Activated CD4-positive, alpha-beta T cell treated with anti-CD3 and anti-CD28 coated beads, Interleukin-2, Interleukin-4, amounts not matched to agents 100 ng/mL and 50 ng/mL, durations not matched to agents 16 hours and 8 hours (primary cell): ENCODE measurements around the gene EML1.
A peak's percentile ranks its signal among the peaks of the same experiment; 100 is the strongest.
"Not testable (repeated sequence)": the region's sequence is repeated elsewhere in the genome, so short reads cannot be mapped to it uniquely, and the experiment has no call there.

ENCODE experiments used
- DNase-seq: peaks from one replicate; pipeline ENCODE4 v3.0.0-alpha.2; 2020; ENCODE audit warnings: low spot score

Gene EML1

DNA sequence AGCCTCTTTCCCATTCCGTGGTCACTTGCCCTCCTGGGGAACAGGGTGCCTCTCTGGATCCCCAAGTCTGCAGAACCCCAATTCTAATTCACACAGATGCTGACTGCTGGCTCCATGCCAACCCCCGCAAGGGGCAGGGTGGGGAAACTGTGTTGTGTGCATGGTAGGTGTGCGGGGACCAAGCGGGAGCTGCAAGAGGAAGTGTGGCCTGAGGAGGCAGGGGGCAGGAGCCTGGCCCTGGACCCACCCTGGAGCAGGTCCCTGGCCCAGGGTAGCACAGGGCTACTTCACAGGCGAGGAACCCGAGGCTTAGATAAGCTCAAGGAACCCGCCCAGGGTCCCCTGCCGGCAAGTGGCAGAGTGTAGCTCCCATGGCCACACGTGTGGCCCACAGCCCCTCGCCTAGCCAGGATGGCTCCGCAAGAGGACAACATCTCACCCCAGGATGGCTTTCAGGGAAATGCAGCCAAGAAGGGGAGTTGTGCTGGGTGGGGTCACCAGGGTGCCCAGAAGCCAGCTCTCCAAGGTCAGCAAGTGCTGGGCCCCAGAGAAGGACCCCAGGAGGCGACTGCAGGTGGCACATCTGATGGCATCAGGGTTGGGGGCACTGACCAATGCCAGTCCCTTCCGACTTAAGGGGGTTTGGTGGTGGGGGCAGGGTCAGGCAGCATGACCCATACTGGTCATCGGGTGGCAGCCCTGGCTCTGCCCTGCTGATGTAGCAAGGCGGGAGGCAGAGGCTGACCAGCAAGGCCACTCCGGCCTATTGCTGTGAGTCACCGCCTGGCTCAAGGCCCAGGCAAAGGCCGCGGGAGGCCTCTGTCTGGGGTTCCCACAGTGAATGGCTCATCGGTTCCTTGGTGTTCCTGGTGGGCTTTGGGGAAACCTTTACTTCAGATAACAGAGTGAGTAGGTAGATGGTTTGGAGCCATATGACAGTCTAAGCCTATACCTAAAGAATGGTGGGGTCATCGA is 37.3 kb upstream of the EML1 start:
- no peak for DNase-seq

DNA sequence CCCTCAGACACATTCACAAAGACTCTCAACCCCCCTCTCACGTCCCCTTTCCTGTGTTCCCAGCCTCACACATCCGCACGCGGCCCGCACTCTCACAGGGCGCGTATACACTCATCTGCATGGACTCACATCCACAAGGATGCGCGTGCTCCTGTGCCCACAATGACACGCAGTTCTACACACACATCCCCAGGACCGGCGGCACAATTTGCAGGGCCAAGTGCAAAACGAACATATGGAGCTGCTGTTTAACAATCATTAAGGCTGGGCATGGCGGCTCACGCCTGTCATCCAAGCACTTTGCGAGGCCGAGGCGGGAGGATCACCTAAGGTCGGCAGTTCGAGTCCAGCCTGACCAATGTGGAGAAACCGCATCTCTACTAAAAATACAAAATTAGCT is 36.4 kb upstream of the EML1 start:
- DNase-seq, result no peak

DNA sequence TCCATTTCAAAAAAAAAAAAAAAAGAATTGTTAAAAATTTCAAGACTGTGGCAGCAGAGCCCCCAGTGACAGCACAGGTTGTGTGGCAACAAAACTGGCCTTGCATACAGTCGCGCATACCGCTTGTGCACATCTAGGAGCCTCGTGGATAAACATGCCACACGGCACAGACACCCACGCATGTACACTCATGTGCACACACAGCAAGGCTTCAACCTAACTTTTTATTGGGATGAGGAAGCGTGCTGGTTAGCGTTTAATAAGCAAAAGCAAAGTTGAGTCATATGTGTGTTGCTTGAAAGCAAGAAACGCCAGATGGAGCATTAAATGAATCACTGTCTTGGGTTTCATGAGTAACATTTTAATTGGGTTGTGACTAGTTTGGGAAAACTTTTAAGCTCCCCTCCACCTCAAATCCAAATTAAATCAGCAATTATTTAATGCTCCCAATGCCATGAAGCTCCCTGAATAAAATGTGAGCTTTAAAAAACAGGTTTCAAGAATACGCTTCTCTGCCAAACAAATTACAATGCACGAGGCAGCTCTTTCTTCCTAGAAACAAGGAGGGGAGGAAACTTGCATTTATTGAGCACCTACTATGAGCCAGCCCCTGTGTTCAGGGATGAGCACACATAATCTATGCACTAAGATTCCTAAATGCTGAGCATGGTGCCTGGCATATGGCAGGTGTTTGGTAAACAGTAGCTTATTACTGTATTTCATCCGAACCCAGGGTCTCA is 35.7 kb upstream of the EML1 start:
- DNase-seq, result peak; percentile 56

DNA sequence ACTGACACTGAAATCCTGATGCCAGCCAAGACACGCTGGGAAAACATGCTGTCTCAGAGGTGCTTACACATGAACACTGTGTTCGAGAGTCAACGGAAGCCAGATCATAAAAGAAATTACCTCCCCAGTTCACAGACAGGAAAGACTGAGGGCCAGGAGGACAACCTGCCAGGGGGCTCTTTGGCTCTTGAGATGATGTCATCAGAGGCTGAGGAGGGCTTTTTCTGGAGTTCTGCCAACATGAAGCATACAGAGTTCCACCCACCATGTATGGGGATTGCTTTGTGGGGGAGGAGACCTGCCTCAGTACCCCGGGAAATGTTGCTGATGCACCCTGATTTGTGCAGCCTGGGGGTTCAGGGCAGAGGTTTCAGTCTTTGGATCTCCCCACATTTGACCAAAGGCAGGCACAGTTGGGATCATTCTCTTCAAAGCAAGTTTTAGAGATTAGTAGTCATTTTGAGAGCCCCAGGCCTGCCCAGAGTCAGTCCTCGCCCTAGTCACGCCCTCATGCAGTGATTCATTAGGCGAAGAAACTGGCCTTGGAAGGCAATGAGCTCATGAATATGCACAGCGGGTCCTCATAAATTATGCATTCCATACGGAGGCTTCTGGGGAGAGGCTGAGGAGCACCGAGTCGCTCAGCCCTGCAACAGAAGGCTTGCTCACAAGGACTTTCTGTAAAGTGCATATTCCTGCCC is 34.9 kb upstream of the EML1 start:
- DNase-seq, result peak; percentile 40

DNA sequence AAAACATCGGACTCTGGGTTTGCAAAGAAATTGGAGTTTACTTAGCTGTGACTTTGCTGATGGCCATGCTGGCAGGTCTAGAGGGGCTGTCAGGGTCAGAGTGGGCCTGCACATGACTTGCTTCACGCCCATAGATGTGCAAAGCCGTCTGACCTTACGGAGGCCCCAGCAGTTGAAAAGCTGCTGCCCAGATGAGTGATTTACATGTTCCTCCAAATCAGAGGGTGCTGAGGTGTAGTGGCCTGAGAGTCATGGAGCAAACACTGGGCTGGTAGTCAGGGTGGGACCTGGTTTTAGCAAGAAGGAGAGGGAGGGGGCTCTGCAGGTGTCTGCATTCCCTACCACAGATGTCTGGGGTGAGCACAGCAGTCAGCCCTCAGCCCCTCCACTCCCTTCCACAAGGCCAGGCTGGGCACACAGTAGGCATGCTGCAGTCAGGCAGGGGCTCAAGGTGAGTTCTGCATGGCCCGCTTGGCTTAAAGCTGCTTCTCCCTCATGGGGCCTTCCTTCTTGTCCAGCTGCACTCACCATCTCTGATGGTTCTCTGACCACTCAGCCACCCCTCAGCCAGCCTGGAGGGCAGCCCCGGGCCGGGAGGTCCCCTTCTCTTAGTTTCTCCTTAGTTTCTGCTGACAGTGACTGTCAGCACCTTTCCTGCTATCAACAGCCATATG is 34.2 kb upstream of the EML1 start:
- DNase-seq, result no peak

DNA sequence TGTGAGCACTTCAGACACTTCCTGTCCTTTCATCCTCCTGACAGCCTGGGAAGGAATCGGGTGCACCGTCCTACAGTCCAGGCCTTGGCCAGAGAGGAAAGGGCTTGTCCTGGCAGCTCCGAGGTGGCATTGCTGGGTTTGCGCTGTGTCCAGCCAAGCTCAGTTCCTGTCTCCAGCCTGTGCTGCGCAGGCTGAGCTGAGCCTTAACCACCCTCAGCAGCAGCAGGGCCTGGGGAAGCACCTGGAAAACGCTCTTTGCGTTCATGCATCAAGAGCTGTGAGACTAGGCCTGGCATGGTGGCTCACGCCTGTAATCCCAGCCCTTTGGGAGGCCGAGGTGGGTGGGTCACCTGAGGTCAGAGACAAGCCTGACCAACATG is 33.7 kb upstream of the EML1 start:
- no peak for DNase-seq

DNA sequence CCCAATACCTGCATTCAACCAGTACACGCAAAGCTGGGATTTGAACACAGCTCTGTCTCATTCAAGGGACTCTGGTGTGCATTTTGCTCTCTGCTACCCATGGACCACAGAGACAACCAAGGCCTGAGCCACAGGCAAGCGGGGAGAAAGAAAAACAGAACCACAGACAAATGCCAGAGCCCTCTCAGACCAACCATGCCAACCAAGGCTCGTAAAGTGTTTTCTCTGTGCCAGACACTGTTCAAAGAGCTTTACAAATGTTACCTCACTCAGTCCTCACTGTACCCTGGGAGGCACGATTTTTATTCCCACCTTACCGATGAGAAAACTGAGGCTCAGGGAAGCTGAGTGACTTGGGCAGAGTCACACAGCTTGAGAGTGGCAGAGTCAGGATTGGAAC is 32.4 kb upstream of the EML1 start:
- no peak for DNase-seq

DNA sequence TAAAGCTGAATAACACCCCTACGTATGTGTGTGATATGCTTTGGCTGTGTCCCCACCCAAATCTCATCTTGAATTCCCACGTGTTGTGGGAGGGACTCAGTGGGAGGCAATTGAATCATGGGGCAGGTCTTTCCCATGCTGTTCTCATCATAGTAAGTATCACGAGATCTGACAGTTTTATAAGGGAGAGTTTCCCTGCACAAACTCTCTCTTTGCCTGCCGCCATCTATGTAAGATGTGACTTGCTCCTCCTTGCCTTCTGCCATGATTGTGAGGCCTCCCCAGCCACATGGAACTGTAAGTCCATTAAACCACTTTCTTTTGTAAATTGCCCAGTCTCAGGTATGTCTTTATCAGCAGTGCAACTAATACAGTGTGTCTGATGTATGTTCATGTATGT is 30.3 kb upstream of the EML1 start:
- DNase-seq, result not testable (repeated sequence)

DNA sequence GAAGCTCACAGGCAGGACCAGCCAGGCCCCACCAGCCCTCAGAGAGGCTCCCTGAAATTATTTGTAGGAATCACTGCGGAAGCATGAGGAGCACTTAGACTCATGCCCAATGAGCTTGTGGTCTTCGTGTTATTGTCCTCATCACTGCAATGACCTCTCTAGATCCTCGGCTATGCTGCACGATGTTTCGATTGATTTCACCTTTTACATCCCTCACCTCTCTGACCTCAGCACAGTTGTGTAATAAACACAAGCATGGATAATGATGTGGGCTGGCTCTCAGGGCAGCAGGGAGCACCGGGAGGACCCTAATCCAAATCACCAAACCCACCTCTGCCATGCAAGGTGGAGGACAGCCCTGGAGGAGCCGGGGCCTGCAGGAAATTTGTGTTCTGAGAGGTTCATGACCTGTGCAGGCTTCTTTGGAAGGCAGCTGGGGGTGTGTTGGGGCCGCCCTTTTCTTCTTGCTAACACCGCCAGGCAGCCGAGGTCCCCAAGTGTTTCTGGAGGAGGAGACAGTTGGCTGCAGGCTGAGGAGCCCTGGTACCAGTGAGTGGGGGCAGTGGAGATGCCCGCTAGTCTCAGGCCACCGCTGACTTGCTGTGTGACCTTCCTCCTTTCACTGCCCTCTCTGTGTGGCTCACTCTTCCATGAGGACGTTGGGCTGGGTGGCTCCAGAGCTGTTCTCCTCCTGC is 29.5 kb upstream of the EML1 start:
- no peak for DNase-seq

DNA sequence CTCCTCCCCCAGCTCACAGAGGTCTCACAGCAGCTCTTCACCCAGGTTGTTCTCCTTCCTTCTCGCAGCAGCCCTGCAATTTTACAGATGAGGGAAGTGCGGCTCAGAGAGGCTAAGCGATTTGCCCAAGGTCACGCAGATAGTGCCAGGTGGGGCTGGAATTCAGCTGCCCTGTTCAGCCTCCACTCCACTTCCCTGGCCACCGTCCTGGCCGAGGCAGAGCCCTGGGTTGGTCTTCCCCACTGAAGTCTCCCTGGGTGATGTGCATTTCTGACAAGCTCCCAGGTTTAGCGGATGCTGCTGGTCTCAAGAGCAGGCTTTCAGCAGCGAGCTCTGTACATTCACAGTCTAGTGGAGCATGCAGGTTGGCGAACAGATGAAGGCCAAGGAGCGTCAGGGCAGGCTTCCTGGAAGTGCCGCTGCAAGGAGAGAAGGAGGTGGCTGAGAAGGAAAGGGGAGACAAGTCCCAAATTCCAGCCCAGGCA is 28.9 kb upstream of the EML1 start:
- DNase-seq, result no peak

DNA sequence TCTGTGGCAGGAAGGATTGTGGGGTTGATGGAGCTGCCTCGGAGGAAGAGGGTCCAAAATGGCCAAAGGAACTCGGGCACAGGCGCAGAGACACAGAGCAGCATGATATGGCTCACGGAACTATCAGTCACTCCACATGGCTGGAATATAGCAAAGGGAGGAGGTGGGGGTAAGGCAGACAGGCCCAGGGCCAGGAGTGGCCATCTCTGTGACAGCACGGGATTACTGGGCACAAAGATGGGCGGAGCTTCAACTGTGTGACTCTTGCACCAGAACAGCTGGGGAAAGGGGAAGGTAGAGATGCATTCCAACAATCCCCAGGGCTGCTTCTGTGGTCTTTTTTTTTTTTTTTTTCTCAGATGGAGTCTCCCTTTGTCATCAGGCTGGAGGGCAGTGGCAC is 24.8 kb upstream of the EML1 start:
- no peak for DNase-seq

DNA sequence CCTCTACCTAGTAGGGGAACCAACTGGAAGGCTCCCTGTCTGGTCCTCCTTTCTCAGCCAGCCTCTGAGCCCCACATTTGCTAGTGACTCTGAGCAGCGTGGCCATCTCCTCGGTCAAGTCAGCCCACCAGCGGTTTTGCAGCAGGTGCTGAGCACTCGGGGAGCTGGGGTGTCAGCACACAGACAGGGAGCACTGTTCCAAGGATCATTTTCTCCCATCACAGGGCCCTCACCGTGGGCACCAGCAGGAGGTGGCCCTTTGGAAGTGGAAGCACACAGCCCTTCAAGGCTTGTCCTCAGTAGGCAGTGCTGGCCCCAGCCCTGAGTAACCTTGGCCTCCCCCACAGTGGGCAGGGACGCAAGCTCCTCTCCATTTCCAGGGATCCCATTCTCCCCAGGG is 24.1 kb upstream of the EML1 start:
- no peak for DNase-seq

DNA sequence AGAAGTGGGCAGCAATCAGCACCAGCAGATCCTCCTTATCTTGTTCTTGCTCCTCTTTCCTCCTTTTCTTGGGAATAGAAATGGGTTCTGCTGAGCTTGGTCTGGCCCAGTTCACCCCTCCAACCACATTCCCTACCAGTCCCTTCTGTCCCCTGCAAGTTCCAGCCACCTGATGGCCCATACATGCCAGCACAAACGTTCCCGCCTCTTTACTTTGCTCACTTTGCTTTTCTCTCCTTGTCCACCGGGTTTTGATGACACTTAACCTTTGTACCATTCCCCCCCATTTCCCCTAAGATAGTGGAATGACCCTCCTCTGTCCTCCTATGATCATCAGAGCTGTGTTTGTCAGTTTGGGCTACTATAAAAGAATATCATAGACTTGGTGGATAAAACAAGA is 23.4 kb upstream of the EML1 start:
- DNase-seq, result no peak

DNA sequence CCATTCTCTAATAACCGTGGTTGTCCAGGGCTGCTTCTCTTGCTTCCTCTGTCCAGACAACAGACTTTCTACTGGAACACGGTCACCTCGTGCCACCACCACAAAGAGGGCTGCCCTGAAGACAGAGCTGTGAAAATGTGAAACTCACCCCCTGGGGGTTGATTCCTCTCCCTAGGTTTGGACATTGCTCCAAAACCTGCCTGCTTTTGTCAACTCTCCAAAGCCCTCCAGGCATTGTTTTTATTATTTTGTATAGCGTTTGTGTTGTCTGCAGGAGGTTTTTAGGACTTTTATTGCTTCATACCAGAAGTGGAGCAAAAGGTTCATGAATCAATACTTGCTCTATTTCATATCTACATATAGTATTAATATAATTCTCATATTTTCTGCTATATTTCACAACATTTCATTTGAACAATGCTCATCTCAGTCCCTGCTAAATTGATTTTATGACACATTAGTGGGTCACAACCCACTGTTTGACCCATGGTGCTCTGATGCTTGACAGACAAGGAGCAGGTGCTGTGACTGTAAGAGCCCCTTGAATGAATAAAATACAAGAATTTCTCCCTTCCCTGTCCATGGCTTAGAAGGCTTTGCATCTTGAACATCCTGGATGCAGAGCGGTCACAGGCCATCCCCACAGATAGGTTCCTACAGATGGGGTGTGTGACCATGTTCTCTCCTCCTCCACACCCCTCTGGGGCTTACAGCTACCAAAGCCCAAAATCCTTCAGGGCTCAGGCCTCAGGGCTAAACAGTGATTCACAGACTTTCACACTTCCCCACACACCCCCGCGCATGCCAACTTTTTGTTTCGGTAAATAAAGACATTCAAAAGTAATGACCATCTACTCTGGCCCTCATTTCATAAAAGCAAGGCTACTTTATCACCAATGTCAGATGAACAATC is 20.6 kb upstream of the EML1 start:
- DNase-seq, result no peak

DNA sequence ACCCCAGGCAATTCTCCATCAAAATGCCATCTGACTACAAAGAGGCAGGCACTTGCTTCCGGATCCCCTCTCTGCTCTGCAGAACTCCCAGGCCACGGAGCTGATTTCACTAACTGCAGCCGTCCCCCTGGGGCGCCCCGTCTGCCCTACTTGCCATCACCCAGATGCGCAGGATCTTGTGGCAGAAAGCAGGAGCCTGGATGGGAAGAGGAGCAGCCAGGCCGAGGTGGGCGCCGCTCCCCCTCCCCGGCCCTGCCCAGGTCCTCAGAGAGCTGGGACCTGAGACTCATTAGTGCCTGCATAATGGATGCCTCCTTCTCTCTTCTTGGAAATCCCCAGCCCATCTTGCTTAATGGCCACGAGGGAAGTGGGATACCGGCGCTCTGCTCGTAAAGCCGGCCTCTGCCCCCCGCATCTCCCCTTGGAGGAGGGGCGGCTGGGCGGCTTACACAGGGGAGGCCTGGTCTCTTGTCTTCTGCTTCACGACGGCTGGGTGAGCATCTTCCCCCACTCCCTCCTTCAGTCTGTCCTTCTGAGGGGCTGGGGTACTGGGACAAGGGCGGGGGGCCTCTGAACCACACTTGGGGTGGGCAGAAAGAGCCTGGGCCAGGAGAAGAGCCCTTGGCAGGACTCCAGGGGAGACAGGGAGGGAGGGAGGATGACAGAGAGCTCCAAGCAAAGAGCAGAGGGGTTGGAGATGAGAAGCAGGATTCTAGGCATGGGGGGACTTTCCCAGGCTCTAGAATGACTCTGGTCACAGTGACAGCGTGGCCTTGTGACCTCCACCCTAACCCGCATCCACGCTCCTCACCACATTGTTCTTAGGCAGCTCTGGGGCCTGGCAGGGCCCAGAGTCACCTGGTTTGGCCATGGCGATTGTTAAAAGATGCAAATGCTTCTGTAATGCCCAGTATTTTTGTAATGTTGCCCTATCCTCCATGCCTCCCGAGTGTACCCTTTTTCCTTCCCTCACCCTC is 19.4 kb upstream of the EML1 start:
- no peak for DNase-seq

DNA sequence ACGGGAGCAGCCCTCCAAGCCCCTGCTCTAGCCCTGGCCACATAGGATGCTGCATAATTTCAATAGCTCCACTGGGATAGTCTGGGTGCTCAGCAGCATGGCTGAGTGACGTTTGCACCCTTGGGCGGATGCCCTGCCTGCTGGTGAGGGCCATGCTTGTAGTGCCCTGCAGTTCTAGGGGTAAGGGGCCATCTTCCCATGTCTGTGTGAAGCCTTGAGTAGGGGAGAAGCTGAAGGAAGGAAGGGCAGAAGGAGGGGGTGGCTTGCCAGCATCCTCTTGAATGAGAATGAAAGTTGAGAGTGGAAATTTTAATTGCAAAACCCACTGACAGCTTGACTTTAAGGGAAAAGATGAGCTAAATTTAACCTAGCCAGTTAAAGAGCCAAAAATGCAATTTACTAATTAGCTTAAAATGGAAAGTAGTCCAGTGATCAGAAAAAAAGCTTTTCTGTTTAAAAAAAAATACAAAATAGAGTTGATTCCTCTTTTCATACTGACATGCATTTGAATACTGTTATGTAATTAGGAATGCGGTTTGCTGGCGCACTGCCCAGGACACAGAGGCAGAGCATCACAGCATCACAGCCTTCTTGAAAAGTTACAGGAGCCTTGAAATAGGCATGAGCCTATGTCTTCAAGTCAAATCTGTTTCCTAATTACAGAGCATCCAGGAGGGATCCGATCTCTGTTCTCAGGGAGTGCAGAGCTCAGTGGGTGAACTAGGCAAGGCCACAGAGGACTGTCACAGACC is 18.5 kb upstream of the EML1 start:
- no peak for DNase-seq

DNA sequence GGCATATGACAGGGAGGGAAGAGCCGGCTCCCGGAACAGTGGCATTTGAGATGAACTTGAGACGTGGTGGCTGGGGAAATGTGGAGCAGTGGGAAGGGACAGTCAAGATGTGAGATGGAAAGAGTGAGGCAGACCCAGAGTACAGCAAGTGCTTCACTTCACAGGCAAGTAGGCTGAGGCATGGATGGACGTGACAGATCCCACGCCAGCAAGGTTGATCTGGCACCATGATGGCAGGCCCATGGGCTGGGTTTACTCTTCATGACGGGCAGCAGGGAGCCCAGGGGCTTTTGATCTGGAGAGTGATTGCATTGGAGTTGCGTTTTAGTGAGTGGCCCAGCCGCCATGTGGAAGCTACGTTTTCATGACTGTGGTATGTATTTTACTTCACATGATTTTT is 17.9 kb upstream of the EML1 start:
- no peak for DNase-seq

DNA sequence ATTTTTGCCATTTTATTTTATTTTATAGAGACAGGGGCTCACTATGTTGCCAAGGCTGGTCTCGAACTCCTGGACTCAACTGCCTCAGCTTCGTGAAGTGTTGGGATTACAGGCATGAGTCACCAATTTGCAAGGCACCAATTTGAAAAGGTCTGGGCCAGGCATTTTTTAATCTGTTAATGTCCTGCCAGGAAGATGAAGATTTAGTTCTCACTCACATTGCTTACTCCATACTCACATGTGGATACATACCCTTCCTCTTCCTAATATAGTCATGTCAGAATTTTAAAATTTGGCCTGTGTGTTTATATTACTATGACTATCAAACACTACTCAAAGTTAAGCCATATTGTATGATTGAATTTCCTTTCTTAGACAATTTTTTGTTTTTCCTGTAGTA is 15.3 kb upstream of the EML1 start:
- DNase-seq, result no peak
